Stomach (tissue), 4 donors: Measurements from ENCODE around the gene ABCA10.

Experiments
- POLR2A ChIP-seq, 4 donors: fragments of 450-650 bp; IDR thresholded peaks; one replicate each; pipeline ENCODE4 v1.6.1; 2016; ENCODE audit warnings: antibody characterized with exemption in 4 of 4, control low read depth in 2 of 4, mild to moderate bottlenecking in 1 of 4, moderate library complexity in 1 of 4
- POLR2AphosphoS5 ChIP-seq, 3 donors: sonication (generic); formaldehyde crosslinking; IDR thresholded peaks; one replicate each; pipeline ENCODE4 v1.6.1; 2016; ENCODE audit warnings: antibody characterized with exemption in 3 of 3
- TF ChIP-seq, protein P1 (sequence below), 7 experiments: fragments of 450-650 bp in 4 of 7; fragments of 200-600 bp in 3 of 7; sonication (generic) in 3 of 7; IDR thresholded peaks; one replicate each; pipeline ENCODE4 v1.5.1; 2016 to 2019; ENCODE audit warnings: antibody characterized with exemption in 7 of 7, control low read depth in 2 of 7, mild to moderate bottlenecking in 1 of 7

- TF ChIP-seq, protein P1, sequence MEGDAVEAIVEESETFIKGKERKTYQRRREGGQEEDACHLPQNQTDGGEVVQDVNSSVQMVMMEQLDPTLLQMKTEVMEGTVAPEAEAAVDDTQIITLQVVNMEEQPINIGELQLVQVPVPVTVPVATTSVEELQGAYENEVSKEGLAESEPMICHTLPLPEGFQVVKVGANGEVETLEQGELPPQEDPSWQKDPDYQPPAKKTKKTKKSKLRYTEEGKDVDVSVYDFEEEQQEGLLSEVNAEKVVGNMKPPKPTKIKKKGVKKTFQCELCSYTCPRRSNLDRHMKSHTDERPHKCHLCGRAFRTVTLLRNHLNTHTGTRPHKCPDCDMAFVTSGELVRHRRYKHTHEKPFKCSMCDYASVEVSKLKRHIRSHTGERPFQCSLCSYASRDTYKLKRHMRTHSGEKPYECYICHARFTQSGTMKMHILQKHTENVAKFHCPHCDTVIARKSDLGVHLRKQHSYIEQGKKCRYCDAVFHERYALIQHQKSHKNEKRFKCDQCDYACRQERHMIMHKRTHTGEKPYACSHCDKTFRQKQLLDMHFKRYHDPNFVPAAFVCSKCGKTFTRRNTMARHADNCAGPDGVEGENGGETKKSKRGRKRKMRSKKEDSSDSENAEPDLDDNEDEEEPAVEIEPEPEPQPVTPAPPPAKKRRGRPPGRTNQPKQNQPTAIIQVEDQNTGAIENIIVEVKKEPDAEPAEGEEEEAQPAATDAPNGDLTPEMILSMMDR (IDR thresholded peaks at IDR 0.05): no peak
- TF ChIP-seq POLR2AphosphoS5 (IDR thresholded peaks at IDR 0.05) (no peak), POLR2A (IDR thresholded peaks at IDR 0.05) (no peak)
Measured at GRCh38 chr17:69143683-69144231, 84.9 kb downstream of the ABCA10 start.
